B cell (primary cell): Measurements from ENCODE around the gene IPCEF1. TPM values are rescaled to one million over a fixed set of nuclear protein-coding genes. Genes with fewer than 3 reads are reported as not detected.

ENCODE experiments used
- ATAC-seq: fragments of 200-7000 bp; cut with Tn5 transposase; one replicate; pipeline ENCODE4 v1.10.0; 2021; ENCODE audit warnings: low read depth, mild to moderate bottlenecking, moderate number of reproducible peaks, moderate library complexity
- CTCF ChIA-PET: fragments of 350-600 bp; sonication (Branson Sonifier 250); formaldehyde crosslinking; loops from one replicate; lab custom pipeline; 2021; ENCODE audit warnings: antibody characterized with exemption, inconsistent platforms; lab: Charles Lee
- POLR2A ChIA-PET: fragments of 350-600 bp; sonication (Branson Sonifier 250); formaldehyde crosslinking; loops from one replicate; lab custom pipeline; 2021; ENCODE audit warnings: antibody characterized with exemption; lab: Charles Lee
- DNase-seq: peaks from one replicate; pipeline ENCODE4 v3.0.0; 2013
- H2AFZ ChIP-seq: 2 replicates; pipeline ENCODE4 v1.6.1; 2012; ENCODE audit warnings: mild to moderate bottlenecking, low read depth, low read length; ENCODE audit not compliant: insufficient read depth, poor library complexity, severe bottlenecking
- H3K27ac ChIP-seq, 2 donors: 1 replicate in 1 of 2; 2 replicates in 1 of 2; pipeline ENCODE4 v1.5.1; 2012 to 2013; ENCODE audit warnings: low read length in 2 of 2, mild to moderate bottlenecking in 2 of 2, moderate library complexity in 1 of 2
- H3K27me3 ChIP-seq, 4 experiments: fragments of 200-600 bp in 1 of 4; sonication (generic) in 1 of 4; replicated peaks in 1 of 4; 1 replicate in 2 of 4; 2 replicates in 2 of 4; pipeline versions ENCODE4 v1.6.1 to v1.7.0; 2013 to 2016; ENCODE audit warnings: low read length in 3 of 4, mild to moderate bottlenecking in 2 of 4, mixed read lengths in 1 of 4, moderate library complexity in 1 of 4; ENCODE audit not compliant: insufficient read depth in 4 of 4, control insufficient read depth in 3 of 4; ENCODE audit errors: control extremely low read depth in 1 of 4
- H3K36me3 ChIP-seq, 2 experiments: replicated peaks in 1 of 2; 1 replicate in 1 of 2; 2 replicates in 1 of 2; pipeline versions ENCODE4 v1.6.1 to v1.7.1; 2013; ENCODE audit warnings: low read length in 1 of 2; ENCODE audit not compliant: insufficient read depth in 2 of 2, control insufficient read depth in 1 of 2; ENCODE audit errors: control extremely low read depth in 1 of 2, extremely low read depth in 1 of 2
- H3K4me1 ChIP-seq, 2 donors: fragments of 200-600 bp in 1 of 2; sonication (generic) in 1 of 2; 1 replicate in 1 of 2; 2 replicates in 1 of 2; pipeline versions ENCODE4 v1.5.1 to v1.6.1; 2013 to 2017; ENCODE audit warnings: low read length in 2 of 2; ENCODE audit not compliant: control insufficient read depth in 2 of 2, insufficient read depth in 2 of 2
- H3K4me2 ChIP-seq: replicated peaks from 2 replicates; pipeline ENCODE3; 2012; ENCODE audit warnings: mild to moderate bottlenecking, low read depth, low read length; ENCODE audit not compliant: poor library complexity, severe bottlenecking
- H3K4me3 ChIP-seq, 5 experiments: fragments of 200-600 bp in 1 of 5; sonication (generic) in 1 of 5; 1 replicate in 3 of 5; 2 replicates in 2 of 5; pipeline versions ENCODE4 v1.5.1 to v1.7.0; 2011 to 2016; ENCODE audit warnings: low read length in 4 of 5, mild to moderate bottlenecking in 4 of 5, low read depth in 2 of 5, control low read depth in 1 of 5, moderate library complexity in 1 of 5; ENCODE audit not compliant: insufficient read depth in 1 of 5; ENCODE audit errors: control extremely low read depth in 1 of 5, extremely low read depth in 1 of 5
- H3K79me2 ChIP-seq: fragments of 200-600 bp; sonication (generic); one replicate; pipeline ENCODE4 v1.6.0; 2016; ENCODE audit warnings: low read length; ENCODE audit not compliant: control insufficient read depth, insufficient read depth
- H3K9ac ChIP-seq: fragments of 200-600 bp; sonication (generic); 2 replicates; pipeline ENCODE4 v1.6.1; 2017; ENCODE audit warnings: mild to moderate bottlenecking, low read length, moderate library complexity
- H3K9me3 ChIP-seq, 3 donors: one replicate each; pipeline versions ENCODE4 v1.6.1 to v1.7.1; 2013; ENCODE audit warnings: low read length in 2 of 3; ENCODE audit not compliant: control insufficient read depth in 2 of 3, insufficient read depth in 1 of 3; ENCODE audit errors: control extremely low read depth in 1 of 3
- H4K20me1 ChIP-seq: 2 replicates; pipeline ENCODE4 v1.6.0; 2012; ENCODE audit warnings: mild to moderate bottlenecking, low read length; ENCODE audit not compliant: insufficient read depth, control insufficient read depth, poor library complexity, severe bottlenecking
- H3K27ac Mint-ChIP-seq: one replicate; pipeline ENCODE4 v1.8.0; 2021; ENCODE audit warnings: mixed read lengths
- H3K27me3 Mint-ChIP-seq: one replicate; pipeline ENCODE4 v1.8.0; 2021; ENCODE audit warnings: mixed read lengths
- H3K4me1 Mint-ChIP-seq: one replicate; pipeline ENCODE4 v1.8.0; 2021; ENCODE audit warnings: mixed read lengths
- H3K4me3 Mint-ChIP-seq: one replicate; pipeline ENCODE4 v1.8.0; 2021; ENCODE audit warnings: mixed read lengths
- H3K9me3 Mint-ChIP-seq: one replicate; pipeline ENCODE4 v1.8.0; 2022; ENCODE audit warnings: mixed read lengths; ENCODE audit not compliant: insufficient read depth
- EZH2 ChIP-seq: IDR thresholded peaks from 2 replicates; pipeline ENCODE4 v1.6.1; 2012; ENCODE audit warnings: borderline replicate concordance, low read depth, mild to moderate bottlenecking, moderate library complexity, low read length; ENCODE audit not compliant: insufficient read depth, poor library complexity, severe bottlenecking
- WGBS: methylation state at CpG from one replicate; pipeline ENCODE4 v1.1.5; 2013; ENCODE audit warnings: missing lambda C conversion rate; ENCODE audit not compliant: insufficient coverage; 5-methylcytosine and 5-hydroxymethylcytosine counted together
- intact Hi-C: fragments of 100-400 bp; cut with micrococcal nuclease; formaldehyde crosslinking; loops from one replicate; pipeline ENCODE4 v1.10.0; 2022
- polyA plus RNA-seq: library from polyadenylated mRNA; depleted of rRNA; stranded (reverse); fragments of >200 nt; gene quantifications from 2 replicates; pipeline ENCODE4 v1.2.3, GENCODE V29; 2012
- total RNA-seq, 2 donors: library from RNA; stranded (reverse); fragments of 120-200 nt in 1 of 2; gene quantifications; 1 replicate in 1 of 2; 2 replicates in 1 of 2; pipeline versions ENCODE4 v1.2.3 to v1.2.4, GENCODE V29; 2013 to 2022
- TF ChIP-seq, protein P1 (sequence below): fragments of 200-600 bp; IDR thresholded peaks from one replicate; pipeline ENCODE4 v1.8.0; 2022; ENCODE audit warnings: antibody characterized with exemption, mild to moderate bottlenecking

Gene IPCEF1
- total and polyA plus RNA-seq, 2 donors (not counting 1 experiment from before 2014, with no cell fraction given): 0.22 to 0.94 TPM

DNA sequence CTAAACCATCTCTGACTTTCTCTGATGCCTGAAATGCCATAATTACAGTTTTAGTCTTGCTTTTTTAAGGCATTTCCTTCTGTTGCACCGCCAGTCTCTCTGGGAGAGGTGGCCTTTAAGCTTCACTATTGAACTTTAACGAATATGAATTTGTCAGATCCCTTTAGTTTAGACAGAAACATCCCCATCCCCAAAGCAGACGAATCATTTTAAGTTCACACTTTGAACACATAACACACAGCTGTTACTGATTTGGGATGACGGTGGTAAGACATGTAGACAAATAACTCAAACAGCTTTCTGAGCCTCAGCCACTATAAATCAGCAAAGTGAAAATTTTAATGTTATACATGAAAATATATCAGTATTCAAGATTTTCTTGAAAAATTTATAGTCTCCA, 7.2 kb upstream of the IPCEF1 start:
- Histone ChIP-seq H3K4me3 (no peak overlapping the region), H3K36me3 (no peaks in the 10 kb centered on the region), H3K27ac (no peak overlapping the region), H3K79me2 (no peaks in the 10 kb centered on the region), H3K27me3 (peaks cover 0 to 4% (median 0%) of the 10 kb centered on the region in 4 experiments), H3K4me2 (no peak overlapping the region), H2AFZ (no peak overlapping the region), H3K9ac (no peak overlapping the region), H3K9me3 (no peaks in the 10 kb centered on the region), H3K4me1 (peaks cover 5 to 6% of the 10 kb centered on the region in 2 donors), H4K20me1 (no peaks in the 10 kb centered on the region)
- POLR2A ChIA-PET: no interaction called here
- WGBS: 83% methylated on average over 2 of the region's 4 CpGs
- intact Hi-C loops: no loop called here
- Mint-ChIP-seq H3K4me1 (peaks cover 8% of the 10 kb centered on the region), H3K27ac (no peak overlapping the region), H3K27me3 (peaks cover 11% of the 10 kb centered on the region), H3K9me3 (no peaks in the 10 kb centered on the region), H3K4me3 (no peak overlapping the region)
- TF ChIP-seq EZH2: no peak
- TF ChIP-seq, protein P1, sequence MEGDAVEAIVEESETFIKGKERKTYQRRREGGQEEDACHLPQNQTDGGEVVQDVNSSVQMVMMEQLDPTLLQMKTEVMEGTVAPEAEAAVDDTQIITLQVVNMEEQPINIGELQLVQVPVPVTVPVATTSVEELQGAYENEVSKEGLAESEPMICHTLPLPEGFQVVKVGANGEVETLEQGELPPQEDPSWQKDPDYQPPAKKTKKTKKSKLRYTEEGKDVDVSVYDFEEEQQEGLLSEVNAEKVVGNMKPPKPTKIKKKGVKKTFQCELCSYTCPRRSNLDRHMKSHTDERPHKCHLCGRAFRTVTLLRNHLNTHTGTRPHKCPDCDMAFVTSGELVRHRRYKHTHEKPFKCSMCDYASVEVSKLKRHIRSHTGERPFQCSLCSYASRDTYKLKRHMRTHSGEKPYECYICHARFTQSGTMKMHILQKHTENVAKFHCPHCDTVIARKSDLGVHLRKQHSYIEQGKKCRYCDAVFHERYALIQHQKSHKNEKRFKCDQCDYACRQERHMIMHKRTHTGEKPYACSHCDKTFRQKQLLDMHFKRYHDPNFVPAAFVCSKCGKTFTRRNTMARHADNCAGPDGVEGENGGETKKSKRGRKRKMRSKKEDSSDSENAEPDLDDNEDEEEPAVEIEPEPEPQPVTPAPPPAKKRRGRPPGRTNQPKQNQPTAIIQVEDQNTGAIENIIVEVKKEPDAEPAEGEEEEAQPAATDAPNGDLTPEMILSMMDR: no peak
- ATAC-seq (no peak), DNase-seq (no peak)
- CTCF ChIA-PET: no interaction called here

DNA sequence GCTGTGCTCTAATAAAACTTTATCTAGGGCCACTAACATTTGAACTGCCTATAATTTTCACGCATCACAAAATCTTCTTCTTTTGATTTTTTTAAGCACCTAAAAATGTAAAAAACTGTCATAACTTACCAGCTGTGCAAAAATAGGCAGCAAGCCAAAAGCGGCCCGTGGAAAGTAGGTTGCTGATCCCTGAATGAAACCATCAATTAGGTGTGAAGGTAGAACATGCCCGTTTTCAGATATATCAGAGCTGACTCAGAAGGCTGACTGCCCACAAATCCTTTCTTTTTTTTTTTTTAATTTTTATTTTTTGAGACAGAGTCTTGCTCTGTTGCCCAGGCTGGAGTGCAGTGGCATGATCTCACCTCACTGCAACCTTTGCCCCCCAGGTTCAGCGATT, 4.9 kb upstream of the IPCEF1 start:
- DNase-seq (no peak), ATAC-seq (no peak)
- no peaks in the 10 kb centered on the region for H3K9me3 ChIP-seq
- no peak for TF ChIP-seq EZH2
- TF ChIP-seq, protein P1: no peak
- H3K27me3 Mint-ChIP-seq: peaks cover 14% of the 10 kb centered on the region
- no peaks in the 10 kb centered on the region for H3K79me2 ChIP-seq
- no peak overlapping the region for H2AFZ ChIP-seq
- peaks cover 0 to 4% (median 0%) of the 10 kb centered on the region in 4 experiments for H3K27me3 ChIP-seq
- no peaks in the 10 kb centered on the region for H3K36me3 ChIP-seq
- no peaks in the 10 kb centered on the region for H4K20me1 ChIP-seq
- ChIA-PET CTCF (no interaction called here), POLR2A (no interaction called here)
- H3K9me3 Mint-ChIP-seq: no peaks in the 10 kb centered on the region
- WGBS: no CpG with 5 or more reads among the region's 5 CpGs
- no peak overlapping the region for H3K27ac Mint-ChIP-seq
- H3K4me1 ChIP-seq: peaks cover 9 to 13% of the 10 kb centered on the region in 2 donors
- no peak overlapping the region for H3K4me2 ChIP-seq
- no peak overlapping the region for H3K4me3 Mint-ChIP-seq
- no peak overlapping the region for H3K9ac ChIP-seq
- intact Hi-C loops: no loop called here
- no peak overlapping the region for H3K4me3 ChIP-seq
- H3K27ac ChIP-seq: no peak overlapping the region
- H3K4me1 Mint-ChIP-seq: peaks cover 14% of the 10 kb centered on the region
